ENCODE data around the gene CGB1.
"Not testable (repeated sequence)": the region's sequence is repeated elsewhere in the genome, so short reads cannot be mapped to it uniquely, and the experiment has no call there.

DNA sequence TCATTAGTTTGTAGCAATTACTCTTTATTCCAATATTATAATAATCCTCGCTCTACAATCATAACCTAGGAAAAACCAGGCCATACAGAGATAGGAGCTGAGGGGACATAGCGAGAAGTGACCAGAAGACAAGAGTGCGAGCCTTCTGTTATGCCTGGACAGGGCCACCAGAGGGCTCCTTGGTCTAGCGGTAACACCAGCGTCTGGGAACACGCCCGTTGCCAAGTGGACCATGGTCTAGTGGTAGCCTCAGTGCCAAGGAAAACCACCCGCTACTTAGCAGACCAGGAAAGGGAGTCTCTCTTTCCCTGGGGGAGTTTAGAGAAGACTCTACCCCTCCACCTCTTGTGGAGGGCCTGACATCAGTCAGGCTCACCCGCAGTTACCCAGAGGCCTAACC, 38.2 kb upstream of the CGB1 start:
- TF ChIP-seq, protein P1, sequence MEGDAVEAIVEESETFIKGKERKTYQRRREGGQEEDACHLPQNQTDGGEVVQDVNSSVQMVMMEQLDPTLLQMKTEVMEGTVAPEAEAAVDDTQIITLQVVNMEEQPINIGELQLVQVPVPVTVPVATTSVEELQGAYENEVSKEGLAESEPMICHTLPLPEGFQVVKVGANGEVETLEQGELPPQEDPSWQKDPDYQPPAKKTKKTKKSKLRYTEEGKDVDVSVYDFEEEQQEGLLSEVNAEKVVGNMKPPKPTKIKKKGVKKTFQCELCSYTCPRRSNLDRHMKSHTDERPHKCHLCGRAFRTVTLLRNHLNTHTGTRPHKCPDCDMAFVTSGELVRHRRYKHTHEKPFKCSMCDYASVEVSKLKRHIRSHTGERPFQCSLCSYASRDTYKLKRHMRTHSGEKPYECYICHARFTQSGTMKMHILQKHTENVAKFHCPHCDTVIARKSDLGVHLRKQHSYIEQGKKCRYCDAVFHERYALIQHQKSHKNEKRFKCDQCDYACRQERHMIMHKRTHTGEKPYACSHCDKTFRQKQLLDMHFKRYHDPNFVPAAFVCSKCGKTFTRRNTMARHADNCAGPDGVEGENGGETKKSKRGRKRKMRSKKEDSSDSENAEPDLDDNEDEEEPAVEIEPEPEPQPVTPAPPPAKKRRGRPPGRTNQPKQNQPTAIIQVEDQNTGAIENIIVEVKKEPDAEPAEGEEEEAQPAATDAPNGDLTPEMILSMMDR (conservative IDR thresholded peaks at IDR 0.05 in 1 of 2, IDR thresholded peaks at IDR 0.05 in 1 of 2; ENCODE audit: extremely low read depth in 1 of 2, insufficient read depth in 1 of 2, low read depth in 1 of 2, low read length in 2 of 2) = peak; percentile 41 to 63
- not testable (repeated sequence) for TF ChIP-seq EZH2 (IDR thresholded peaks at IDR 0.05; ENCODE audit: borderline replicate concordance, low read length)

Data from mammary epithelial cell (primary cell).